ENCODE measurements around the gene PTPRN2. TPM values are rescaled to one million over a fixed set of nuclear protein-coding genes. Genes with fewer than 3 reads are reported as not detected.
"Not testable (repeated sequence)": the region's sequence is repeated elsewhere in the genome, so short reads cannot be mapped to it uniquely, and the experiment has no call there.

The PTPRN2 gene
- total RNA-seq, 1 donor = 0.27 TPM

DNA sequence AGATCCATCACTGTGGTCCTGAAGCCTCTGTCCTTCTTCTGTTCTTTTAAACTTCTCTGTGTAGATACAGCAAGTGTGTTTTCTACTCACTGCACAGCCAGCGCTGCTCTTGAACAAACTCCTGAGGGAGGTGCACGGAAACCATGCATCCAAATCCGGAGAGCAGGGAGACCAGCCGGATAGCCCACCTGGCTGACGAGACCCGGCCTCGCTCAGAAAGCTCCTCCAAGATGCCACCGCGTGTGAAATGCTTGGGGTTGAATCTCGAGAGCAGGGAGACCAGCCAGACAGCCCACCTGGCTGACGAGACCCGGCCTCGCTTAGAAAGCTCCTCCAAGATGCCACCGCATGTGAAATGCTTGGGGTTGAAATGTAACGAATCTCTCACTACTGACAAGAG lies 602.0 kb downstream of the PTPRN2 start:
- DNase-seq (ENCODE audit: low read depth in 2 of 3, low spot score in 2 of 3) = no peak

DNA sequence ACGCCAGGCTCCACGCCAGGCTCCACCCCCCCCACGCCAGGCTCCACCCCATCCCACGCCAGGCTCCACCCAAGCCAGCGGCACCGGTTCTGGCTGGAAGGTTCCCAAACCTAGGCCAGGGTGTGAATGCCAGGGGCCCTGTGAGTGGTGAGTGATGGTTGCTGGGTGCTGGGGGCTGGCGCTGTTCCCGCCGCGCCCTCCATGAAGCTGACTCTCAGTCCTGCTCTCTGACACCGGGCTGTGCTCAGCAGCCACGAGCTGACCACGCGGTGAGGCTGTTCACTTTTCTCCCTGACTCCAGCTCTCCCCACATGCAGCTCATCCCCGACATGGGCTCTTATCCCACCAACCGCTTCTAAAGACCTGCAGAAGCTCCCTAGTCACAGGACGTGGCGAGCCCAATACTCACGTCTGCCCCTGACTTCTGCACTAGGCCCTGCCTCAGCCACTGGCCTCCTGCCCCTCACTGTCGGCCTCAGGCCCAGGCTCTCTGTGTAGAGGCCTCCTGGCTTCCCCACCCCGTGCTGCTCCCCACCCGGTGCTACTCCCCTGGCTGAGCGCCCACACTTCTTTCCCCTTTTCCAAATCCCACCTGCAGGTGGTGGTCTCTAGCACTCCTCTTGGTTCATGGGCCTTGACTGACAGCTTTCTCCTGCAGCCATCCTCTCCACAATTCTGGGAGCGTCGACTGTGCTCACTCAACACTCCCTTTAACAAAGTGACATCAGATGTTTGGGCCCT lies 603.0 kb downstream of the PTPRN2 start:
- DNase-seq (ENCODE audit: low read depth in 2 of 3, low spot score in 2 of 3) = no peak

DNA sequence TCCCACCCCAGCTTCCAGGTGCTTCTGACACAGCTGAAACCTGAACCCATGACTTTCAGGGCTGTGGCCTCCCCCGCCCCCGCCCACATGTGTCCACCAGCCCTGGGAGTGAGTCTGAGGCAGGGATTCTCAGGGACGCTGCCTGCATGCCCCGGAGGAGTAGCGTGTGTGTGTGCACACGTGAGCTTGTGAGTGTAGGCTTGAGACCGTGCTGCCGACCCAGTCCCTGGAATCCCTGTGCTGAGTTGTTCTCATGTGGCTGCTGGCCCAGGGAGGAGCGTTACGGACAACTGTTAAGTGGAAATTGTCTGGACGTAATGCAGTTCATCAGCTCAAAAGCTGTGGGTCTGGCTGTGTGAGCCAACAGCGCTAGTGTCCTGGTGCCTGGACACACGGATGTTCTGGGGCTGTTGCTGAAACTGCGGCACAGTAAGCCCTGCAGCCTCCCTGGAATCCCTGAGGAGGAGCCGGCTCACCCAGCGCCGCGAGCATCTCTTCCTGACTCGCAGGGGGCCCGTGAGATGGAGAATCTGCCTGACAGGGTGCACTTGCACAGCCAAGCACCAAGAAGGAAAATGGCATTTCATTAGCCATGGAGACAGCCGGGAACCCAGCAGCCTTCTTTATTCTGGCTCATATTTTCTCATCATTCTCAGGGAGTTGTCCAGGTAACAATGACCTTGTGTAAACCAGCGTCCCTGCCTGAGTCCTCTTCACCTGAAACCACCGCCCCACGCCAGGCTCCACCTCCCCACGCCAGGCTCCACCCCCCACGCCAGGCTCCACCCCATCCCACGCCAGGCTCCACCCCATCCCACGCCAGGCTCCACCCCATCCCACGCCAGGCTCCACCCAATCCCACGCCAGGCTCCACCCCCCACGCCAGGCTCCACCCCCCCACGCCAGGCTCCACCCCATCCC lies 603.9 kb downstream of the PTPRN2 start:
- DNase-seq (ENCODE audit: low read depth in 2 of 3, low spot score in 2 of 3) = no peak

DNA sequence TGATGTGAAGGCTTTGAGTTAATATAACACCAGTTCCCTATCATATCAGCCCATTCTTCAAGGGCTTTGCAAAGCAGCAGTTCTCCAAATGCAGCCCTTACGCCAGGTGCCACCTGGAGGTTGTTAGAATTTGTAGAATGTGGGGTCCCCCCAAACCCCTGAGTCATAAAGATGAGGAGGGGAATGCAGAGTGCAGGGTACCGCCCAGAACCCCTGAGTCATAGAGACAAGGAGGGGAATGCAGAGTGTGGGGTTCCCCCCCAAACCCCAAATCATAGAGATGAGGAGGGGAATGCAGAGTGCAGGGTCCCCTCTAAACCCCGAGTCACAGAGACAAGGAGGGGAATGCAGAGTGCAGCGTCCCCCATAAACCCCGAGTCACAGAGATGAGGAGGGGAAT lies 605.8 kb downstream of the PTPRN2 start:
- DNase-seq (ENCODE audit: low read depth in 2 of 3, low spot score in 2 of 3) = no peak

DNA sequence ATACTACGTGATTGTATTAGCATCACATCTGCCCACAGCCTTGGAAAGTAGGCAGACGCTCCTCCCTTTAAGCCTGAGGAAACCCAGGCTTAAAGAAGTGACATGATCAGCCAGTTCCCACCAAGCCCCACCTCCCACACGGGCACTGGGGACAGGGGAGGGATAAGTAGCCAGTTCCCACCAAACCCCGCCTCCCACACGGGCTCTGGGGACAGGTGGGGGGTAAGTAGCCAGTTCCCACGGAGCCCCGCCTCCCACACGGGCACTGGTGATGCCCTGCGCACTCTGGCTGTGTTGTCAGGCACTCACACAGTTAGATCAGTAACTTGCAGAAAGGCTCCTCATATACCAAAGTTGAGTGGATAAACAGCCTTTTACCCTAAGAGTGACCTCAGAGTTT lies 606.8 kb downstream of the PTPRN2 start:
- no peak for DNase-seq (ENCODE audit: low read depth in 2 of 3, low spot score in 2 of 3)

DNA sequence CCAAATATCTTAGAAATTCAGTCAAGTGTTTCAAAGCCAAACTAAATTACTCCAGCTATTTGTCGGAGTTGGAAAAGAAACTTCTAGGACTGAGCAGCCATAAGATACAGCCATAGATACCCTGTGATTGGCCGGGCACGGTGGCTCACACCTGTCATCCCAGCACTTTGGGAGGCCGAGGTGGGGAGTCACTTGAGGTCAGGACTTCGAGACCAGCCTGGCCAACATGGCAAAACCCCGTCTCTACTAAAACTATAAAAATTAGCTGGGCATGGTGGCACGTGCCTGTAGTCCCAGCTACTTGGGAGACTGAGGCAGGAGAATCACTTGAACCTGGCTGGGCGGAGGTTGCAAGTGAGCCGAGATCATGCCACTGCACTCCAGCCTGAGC lies 607.3 kb downstream of the PTPRN2 start:
- DNase-seq (ENCODE audit: low read depth in 2 of 3, low spot score in 2 of 3) = not testable (repeated sequence)

DNA sequence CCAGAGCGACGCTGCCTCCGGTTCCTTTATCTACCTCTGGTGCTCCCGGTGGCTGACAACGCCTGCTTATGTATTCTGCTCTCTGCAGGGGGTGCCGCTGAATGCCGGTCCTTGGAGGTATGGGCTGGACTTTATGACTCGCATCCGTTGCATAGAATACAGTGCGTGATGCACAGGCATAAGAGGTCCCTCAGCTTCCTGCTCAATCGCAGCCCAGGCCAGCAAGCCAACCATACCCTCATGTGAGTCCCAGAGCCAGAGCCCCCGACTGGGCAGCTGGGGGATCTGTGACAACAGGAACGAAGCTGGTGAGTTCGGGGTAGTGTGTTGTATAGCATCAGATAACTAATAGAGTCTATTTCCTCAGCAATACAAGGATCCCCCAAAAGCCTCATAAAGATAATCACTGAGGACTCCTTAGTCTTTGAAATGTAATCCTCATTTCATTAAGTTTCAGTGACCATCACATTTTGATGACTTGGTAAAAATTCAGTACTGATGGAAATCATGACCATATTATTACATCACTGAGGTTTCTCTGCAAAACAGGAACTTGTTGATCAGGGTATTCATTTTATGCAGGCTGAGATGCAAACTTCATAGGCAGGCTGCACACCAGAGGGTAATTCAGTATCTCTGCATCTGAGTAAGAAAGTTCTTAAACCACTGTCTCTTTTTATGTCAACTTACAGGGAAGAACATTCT lies 607.8 kb downstream of the PTPRN2 start:
- peak in 1 of 3 donors; percentile 38 for DNase-seq (ENCODE audit: low read depth in 2 of 3, low spot score in 2 of 3)

DNA sequence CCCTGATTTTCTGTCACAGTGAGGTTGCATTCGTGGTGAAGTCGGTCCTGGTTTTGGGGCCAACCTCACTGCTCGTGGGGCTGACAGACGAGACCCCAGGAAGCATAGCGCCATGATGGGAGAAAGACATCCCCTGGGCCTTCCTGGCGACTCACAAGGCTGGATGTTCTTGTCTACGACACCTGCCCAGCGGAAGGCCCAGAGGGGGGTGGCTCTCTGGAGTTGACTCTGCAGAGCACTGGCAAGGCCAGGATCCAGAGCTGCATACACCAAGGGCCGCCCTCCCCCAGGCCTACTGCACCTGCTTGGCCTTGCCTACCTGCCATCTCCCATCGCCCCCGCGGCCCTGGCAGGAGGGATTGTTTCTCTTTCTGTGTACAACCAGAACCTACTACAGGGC lies 608.9 kb downstream of the PTPRN2 start:
- no peak for DNase-seq (ENCODE audit: low read depth in 2 of 3, low spot score in 2 of 3)

DNA sequence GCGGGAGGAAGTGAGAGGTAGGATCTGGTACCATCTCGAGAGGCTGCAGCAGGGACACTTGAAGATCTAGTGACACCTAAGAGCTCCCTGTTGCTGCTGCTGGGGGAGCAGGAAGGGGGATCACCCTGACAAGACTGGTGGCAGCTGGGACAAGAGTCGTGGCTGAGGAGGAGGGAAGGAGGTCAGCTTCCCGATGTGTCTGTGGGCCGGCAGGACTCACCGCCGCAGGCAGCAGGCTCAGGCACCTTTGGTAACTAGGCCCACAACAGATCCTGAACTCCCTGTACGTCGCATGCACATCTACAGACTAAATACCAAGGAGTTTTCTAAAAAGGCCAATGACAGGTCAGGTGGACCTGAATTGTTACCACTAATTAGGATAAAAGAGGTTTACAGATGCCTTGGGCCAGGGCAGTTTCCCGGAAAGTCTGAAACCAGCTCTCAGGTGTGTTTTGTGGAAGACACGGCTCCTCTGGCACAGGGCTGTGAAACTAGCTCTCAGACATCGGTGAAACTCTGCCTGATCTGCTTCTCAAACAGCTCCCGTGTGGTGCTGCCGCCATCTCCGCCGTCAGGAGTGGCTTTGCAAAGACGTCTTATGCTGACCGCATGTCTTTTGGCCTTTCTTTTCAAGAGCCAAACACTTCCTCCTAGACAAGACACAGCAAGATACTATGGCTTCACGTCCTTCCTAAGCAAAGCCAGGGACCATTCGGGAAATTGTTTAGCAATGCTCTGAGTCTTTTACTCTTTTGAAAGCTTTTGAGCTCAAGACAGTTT lies 609.7 kb downstream of the PTPRN2 start:
- DNase-seq (ENCODE audit: low read depth in 2 of 3, low spot score in 2 of 3) = no peak

DNA sequence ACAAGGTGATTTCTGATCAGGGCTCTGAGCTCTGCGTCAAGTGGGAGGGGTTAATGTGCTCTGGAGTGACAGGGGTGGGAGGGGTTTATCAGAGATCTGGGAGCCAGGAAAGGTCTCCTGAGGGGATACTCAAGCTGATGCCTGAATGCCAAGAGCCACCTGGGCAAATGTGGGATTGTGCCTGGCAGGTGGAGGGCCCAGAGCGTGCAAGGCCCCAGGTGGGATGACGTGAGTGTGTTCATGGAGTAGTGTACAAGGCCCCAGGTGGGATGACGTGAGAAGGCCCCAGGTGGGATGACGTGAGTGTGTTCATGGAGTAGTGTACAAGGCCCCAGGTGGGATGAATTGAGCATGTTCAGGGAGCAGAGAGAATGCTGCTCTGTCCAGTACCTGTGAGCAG lies 610.3 kb downstream of the PTPRN2 start:
- DNase-seq (ENCODE audit: low read depth in 2 of 3, low spot score in 2 of 3) = no peak

DNA sequence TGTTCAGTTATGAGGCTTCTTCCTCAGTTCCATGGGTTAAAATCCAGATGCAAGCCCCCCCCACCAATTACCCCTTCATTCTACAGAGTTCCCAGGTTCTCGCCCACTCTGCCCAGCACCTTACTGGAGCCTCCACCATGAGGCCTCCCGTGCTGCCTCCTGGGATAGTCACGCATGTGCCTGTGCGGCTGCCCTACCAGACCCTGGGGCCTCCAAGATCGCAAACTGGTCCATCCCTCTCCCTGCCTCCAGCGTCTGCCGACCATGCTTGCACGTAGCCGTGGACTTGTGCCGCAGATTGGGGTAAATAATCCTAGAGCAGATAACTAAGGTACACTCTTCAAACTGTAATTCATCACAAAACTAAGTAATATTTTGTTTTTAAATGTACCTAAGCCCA lies 611.2 kb downstream of the PTPRN2 start:
- no peak for DNase-seq (ENCODE audit: low read depth in 2 of 3, low spot score in 2 of 3)

DNA sequence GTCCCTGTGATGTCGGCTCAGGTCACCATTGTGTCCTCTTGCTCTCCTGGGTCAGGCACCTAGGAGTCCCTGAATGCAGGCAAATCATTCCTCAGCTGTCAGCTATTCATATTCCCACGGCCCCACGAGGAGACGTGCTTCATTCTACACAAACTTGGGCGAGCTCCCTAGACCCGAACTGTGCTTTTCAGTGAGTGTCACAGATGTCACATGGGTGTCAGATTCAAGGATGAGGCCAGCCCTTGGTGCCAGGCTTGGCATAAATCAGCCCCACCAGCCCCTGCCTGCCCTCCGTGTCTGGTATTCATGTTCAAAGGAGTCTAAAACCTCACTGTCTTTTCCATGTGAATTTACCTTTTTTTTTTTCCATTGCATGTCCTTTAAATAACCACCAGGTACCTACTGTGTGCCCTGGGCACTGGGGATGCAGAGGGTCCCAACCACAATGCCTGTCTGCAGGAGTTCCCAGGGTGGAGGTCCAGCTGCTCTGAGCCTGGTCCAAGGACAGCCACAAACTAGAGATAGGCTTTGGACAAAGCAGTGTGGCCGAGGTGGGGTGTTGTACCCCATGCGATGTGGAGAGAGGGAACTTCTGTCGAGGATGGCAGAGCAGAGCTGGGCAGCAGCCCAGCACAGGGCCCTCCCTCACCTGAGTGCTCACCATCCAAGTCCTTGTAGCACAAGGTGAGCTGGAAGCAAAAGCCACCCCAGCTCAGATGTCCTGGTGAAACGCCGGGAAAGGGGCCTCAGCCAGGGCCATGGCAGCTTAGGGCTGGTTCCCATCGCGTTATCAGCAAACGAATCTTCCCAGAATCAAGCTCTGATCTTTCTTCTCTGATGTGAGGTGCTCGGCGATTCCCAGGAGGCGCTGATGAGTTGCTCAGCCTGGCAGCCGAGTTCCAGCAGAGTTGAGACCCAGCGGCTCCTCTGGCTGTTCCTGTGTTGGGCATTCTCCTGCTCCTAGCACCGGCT lies 611.9 kb downstream of the PTPRN2 start:
- DNase-seq (ENCODE audit: low read depth in 2 of 3, low spot score in 2 of 3) = no peak

DNA sequence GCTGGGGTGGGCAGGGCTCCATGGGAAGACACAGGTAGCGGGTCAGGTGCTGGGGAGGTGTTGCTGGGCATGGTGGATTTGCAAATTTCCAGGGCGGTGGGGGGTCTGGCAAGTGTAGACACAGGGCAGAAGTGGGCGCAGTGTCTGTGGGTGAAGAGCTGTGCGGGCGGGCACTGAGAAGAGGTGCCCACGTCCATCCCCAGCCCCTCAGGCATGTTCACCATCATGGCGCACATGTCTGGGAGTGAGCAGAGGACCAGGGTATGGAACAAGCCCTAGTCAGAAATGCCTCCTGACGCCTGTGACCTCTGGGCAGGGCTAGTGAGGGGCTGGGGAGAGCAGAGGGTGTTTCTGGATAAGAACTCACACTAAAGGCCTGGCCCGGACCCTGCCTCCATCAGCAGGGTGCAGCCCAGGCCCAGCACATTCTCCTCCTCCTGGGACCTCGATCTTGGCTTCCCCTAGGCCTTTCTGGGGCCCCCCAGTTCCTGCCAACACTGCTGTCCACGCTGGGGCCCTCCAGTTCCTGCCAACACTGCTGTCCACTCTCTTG lies 612.9 kb downstream of the PTPRN2 start:
- no peak for DNase-seq (ENCODE audit: low read depth in 2 of 3, low spot score in 2 of 3)

DNA sequence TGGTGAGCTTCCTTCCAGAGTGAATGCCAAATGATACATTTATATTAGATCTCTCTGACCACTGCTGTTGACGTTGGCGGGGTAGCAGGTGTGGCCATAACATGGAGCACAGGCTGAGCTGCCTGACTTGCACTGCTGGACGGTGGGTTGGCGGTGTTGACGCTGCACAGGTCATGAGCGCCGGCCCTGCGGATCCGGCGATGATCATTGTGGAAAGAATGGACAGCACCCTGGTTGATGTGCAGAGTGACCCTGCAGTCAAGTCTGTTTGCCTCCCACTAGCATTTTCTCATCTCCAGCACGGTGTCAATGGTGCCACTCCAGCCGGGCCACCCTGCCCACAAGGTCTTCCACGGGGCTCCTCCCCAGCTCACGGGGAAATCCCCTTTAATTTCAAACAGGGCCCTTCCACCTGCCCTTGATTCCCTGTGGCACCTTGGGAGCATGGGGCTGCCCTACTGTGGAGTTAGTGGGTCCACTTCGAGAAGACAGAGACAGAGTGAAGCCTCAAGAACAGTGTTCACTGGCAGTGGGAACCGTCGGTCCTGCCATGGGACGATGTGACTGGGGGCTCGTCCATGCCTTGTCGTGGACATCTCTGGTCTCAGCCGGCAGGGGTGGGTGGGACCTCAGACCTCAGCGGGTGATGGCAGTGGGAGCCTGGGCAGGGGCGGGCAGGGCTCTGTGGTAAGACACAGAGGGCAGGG lies 613.5 kb downstream of the PTPRN2 start:
- no peak for DNase-seq (ENCODE audit: low read depth in 2 of 3, low spot score in 2 of 3)

DNA sequence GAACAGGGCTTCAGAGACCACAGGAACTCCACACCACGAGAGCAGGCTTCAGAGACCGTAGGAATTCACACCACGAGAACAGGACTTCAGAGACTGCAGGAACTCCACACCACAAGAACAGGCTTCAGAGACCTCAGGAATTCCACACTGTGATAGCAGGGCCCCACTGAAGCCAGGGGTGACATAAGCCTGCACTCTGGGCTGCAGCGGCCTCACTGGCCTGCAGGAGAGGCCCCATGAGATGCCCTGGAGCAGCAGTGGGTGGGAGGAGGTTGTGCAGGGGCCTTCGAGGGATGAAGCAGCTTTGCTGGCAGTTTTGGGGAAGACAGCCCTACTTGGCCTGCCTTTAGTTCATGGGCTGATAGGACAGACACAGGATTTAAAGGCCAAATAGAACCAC lies 614.7 kb downstream of the PTPRN2 start:
- DNase-seq (ENCODE audit: low read depth in 2 of 3, low spot score in 2 of 3) = no peak

DNA sequence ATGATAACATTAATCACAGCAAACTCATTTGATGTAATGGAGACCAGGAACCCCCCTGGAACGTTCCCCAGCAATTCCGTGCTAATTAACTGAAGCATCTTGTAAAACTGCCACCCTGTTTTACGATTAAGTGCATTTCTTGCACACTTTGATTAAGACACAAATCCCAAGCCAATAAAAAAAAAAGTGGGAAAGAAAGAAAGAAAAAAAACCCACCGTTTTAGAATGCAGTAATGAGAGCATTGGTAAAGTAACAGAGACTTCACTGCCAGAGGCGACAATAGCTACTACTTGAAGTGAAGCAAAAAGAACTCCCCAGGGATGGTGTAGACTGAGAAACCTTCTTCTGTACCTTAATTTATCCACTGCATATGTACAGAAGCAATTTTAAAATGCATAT lies 616.1 kb downstream of the PTPRN2 start:
- DNase-seq (ENCODE audit: low read depth in 2 of 3, low spot score in 2 of 3) = no peak

DNA sequence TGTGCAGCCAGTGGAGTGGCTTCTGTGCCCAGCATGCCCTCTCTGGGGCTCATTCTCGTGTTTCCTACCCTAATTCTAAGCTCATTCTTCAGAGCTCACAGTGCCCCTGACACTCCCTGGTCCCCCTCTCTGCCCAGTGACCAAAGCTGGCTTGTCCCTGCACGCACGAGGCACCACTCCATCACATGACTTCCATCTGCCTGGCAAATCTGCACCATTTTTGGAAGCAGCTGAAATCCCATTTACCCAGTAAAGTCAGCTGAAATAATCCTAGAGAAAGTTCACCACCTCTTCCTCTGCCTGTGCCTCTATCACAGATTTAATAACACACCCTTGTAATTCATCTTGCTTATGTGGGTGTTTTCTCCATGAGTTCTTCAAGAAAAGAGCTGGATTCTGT lies 616.9 kb downstream of the PTPRN2 start:
- no peak for DNase-seq (ENCODE audit: low read depth in 2 of 3, low spot score in 2 of 3)

DNA sequence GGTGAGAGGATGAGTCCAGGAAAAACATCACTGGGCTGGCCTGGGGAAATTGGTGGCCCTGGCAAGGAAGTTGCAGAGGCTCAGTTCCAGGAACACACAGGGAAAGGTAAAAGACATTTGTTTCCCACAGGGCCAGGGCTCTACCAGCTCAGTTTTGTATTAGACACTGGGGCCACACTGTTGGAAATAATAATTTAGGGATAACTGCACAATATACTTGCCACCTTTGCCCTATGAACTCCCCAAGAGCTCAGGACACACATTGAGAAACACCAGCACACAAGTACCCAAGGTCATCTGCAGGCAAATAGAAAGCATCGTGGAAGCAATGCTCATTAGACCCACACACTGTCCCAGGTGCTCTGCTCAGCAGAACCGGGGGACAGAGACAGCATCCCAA lies 617.6 kb downstream of the PTPRN2 start:
- DNase-seq (ENCODE audit: low read depth in 2 of 3, low spot score in 2 of 3) = no peak

DNA sequence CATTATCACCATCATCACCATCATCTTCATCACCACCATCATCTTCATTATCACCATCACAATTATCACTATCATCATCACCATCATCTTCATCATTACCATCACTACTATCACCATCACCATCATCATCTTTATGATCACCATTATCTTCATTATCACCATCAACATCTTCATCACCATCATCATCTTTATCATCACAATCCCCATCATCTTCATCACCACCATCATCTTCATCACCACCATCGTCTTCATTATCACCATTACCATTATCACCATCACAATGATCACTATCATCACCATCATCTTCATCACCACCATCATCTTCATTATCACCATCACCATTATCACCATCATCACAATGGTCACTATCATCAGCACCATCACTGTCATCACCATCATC lies 621.1 kb downstream of the PTPRN2 start:
- no peak for DNase-seq (ENCODE audit: low read depth in 2 of 3, low spot score in 2 of 3)
